BJ (cell line): Measurements from ENCODE around the gene CENPC. TPM values are rescaled to one million over a fixed set of nuclear protein-coding genes. Genes with fewer than 3 reads are reported as not detected.

ENCODE experiments used
- CTCF ChIA-PET: fragments of 350-600 bp; formaldehyde crosslinking; extraction: SDS; loops from one replicate; lab custom pipeline; 2021; ENCODE audit warnings: antibody characterized with exemption, inconsistent platforms; lab: Yijun Ruan, JAX
- POLR2A ChIA-PET: fragments of 300-600 bp; sonication (Branson Sonifier 250); formaldehyde crosslinking; extraction: SDS; loops from one replicate; lab custom pipeline; 2021; ENCODE audit warnings: antibody characterized with exemption; lab: Charles Lee
- DNase-seq: peaks from one replicate; pipeline ENCODE4 v3.0.0-alpha.2; 2011; ENCODE audit warnings: low read depth
- H3K27me3 ChIP-seq: 2 replicates; pipeline ENCODE4 v1.6.0; 2011; ENCODE audit warnings: low read length; ENCODE audit not compliant: control insufficient read depth, insufficient read depth
- H3K36me3 ChIP-seq: 2 replicates; pipeline ENCODE4 v1.5.1; 2011; ENCODE audit warnings: low read length; ENCODE audit not compliant: control insufficient read depth, insufficient read depth
- H3K4me3 ChIP-seq: 2 replicates; pipeline ENCODE4 v1.5.1; 2011; ENCODE audit warnings: low read depth, mild to moderate bottlenecking, control low read depth, low read length
- polyA plus RNA-seq: library from polyadenylated mRNA; depleted of rRNA; stranded (reverse); fragments of >200 nt; gene quantifications from 2 replicates; pipeline ENCODE4 v1.2.3, GENCODE V29; 2011
- TF ChIP-seq, protein P1 (sequence below): IDR thresholded peaks from 2 replicates; pipeline ENCODE4 v1.5.1; 2011; ENCODE audit warnings: low read depth, mild to moderate bottlenecking, control low read depth, inconsistent platforms, low read length, moderate library complexity; ENCODE audit not compliant: insufficient read depth

The CENPC gene
- polyA plus RNA-seq, 1 experiment: 3.6 TPM

DNA sequence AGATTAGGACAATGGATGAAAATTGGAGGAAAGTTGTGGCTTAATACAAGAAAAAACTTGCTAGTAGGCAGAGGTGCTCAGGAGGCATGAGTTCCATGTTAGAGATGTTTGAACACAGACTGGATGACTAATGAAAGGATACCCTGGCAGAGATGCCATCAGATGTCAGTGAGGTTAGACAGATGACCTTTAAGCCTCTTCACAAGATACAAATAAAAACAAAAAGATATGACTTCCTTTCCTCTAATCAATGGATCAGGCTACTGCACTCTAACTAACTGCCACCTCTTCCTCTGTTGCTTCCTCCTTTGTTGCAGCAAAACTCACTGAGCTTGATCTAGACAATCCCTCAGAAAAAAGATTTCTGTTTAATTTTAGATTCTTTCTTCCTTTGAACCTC lies 27.9 kb upstream of the CENPC start:
- H3K36me3 ChIP-seq: no peaks in the 10 kb centered on the region
- no peak for DNase-seq
- ChIA-PET POLR2A (no interaction called here), CTCF (no interaction called here)
- no peaks in the 10 kb centered on the region; the same call in 1 of the 2 replicates for H3K27me3 ChIP-seq
- TF ChIP-seq, protein P1, sequence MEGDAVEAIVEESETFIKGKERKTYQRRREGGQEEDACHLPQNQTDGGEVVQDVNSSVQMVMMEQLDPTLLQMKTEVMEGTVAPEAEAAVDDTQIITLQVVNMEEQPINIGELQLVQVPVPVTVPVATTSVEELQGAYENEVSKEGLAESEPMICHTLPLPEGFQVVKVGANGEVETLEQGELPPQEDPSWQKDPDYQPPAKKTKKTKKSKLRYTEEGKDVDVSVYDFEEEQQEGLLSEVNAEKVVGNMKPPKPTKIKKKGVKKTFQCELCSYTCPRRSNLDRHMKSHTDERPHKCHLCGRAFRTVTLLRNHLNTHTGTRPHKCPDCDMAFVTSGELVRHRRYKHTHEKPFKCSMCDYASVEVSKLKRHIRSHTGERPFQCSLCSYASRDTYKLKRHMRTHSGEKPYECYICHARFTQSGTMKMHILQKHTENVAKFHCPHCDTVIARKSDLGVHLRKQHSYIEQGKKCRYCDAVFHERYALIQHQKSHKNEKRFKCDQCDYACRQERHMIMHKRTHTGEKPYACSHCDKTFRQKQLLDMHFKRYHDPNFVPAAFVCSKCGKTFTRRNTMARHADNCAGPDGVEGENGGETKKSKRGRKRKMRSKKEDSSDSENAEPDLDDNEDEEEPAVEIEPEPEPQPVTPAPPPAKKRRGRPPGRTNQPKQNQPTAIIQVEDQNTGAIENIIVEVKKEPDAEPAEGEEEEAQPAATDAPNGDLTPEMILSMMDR: no peak
- no peak overlapping the region for H3K4me3 ChIP-seq

DNA sequence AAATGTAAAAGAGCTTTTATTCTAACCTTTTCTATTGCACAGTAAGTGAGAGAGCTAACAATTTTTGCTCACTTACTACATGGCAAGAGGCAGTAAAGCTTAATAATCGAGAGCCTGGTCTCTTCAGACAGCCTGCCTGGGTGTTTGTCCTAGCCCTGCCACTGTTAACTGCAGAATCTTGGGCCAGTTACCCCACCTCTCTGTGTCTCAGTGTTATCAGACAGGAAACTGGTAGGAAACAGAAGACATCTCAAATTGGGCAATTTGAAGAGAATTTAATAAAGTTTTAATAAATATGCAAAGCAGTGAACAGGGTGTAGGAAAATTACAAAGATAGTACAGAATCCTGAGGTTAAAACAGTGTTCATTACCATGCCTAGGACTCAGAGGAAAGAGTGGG lies 26.7 kb upstream of the CENPC start:
- CTCF ChIA-PET: no interaction called here
- TF ChIP-seq, protein P1: no peak
- DNase-seq: no peak

DNA sequence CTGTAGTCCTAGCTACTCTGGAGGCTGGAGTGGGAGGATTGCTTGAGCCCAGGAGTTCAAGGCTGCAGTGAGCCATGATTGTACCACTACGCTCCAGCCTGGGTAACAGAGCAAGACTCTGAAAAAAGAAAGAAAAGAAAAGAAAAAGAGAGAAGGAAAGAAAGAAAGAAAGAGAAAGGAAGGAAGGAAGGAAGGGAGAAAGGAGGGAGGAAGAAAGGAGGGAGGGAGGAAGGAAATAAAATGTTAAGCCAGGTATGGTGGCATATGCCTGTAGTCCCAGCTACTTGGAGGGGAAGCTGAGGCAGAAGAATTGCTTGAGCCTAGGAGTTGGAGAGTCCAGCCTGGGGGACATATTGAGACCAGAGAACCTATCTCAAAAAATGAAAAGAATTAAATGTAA lies 25.2 kb upstream of the CENPC start:
- DNase-seq: no peak
- Histone ChIP-seq H3K4me3 (no peak overlapping the region), H3K36me3 (no peaks in the 10 kb centered on the region), H3K27me3 (no peaks in the 10 kb centered on the region; the same call in 1 of the 2 replicates)
- POLR2A ChIA-PET: no interaction called here
- CTCF ChIA-PET: interaction anchor here (0.9 kb wide), 1 partner anchor 19 kb away, joined by 3 read pairs; no protein-coding TSS in a partner anchor
- TF ChIP-seq, protein P1: no peak

More for the DNA sequence above, 26.7 kb upstream of the CENPC start:
- POLR2A ChIA-PET: no interaction called here
- no peaks in the 10 kb centered on the region for H3K36me3 ChIP-seq
- no peaks in the 10 kb centered on the region; the same call in 1 of the 2 replicates for H3K27me3 ChIP-seq
- no peak overlapping the region for H3K4me3 ChIP-seq

DNA sequence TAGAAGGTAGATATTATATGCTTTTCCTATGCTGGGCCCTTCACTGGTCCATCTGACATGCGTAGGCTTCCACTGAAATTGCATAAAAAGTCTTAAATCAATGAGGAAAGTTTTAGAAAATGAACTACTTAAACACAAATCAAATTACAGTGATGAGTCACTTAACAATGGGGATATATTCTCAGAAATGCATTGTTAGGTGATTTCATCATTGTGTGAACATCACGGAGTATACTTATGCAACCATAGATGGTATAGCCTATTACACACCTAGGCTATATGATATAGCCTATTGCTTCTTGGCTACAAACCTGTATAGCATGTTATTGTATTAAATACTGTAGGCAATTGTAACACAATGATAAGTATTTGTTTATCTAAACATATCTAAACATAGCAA lies 23.5 kb upstream of the CENPC start:
- no peak for DNase-seq
- CTCF ChIA-PET: no interaction called here
- no peaks in the 10 kb centered on the region; the same call in 1 of the 2 replicates for H3K27me3 ChIP-seq

DNA sequence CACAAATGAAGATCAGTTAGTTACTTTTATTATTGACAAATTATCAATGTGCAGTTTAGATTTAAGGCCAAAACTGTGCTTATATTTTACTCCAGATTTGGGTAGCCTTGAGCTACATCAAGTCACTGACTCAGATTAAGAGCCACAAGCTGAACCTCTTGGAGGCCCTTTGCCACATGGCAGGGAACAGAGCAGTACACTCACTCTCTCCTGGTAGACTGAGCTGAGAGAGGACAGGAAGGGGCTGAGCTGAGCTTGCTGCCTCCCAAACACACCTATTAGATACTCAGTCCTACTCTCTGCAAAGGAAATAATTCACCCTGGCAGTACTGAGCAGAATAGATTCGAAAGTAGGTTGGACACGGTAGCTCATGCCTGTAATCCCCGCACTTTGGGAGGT lies 21.0 kb upstream of the CENPC start:
- Histone ChIP-seq H3K27me3 (0 out of 2 replicates have a peak, but pooled peaks cover 1% of the 10 kb centered on the region), H3K36me3 (no peaks in the 10 kb centered on the region), H3K4me3 (no peak overlapping the region)
- TF ChIP-seq, protein P1: no peak
- DNase-seq: no peak
- ChIA-PET CTCF (no interaction called here), POLR2A (no interaction called here)

More for the DNA sequence above, 23.5 kb upstream of the CENPC start:
- POLR2A ChIA-PET: no interaction called here
- TF ChIP-seq, protein P1: no peak
- Histone ChIP-seq H3K36me3 (no peaks in the 10 kb centered on the region), H3K4me3 (no peak overlapping the region)
